K562 (cell line): ENCODE data around the gene NKAIN4. TPM values are rescaled to one million over a fixed set of nuclear protein-coding genes. Genes with fewer than 3 reads are reported as not detected.
A peak's percentile ranks its signal among the peaks of the same experiment; 100 is the strongest.

Experiments used
- ARHGAP35 ChIP-seq: fragments of 450-650 bp; IDR thresholded peaks from 2 replicates; pipeline ENCODE4 v1.6.1; 2018; ENCODE audit not compliant: partially characterized antibody
- ARID1B ChIP-seq: fragments of 450-650 bp; IDR thresholded peaks from 2 replicates; pipeline ENCODE4 v1.6.1; 2016; ENCODE audit warnings: antibody characterized with exemption, mild to moderate bottlenecking, inconsistent platforms
- CTCF ChIP-seq, 3 experiments: IDR thresholded peaks in 2 of 3; conservative IDR thresholded peaks in 1 of 3; 2 replicates each; pipeline ENCODE4 v1.5.1; 2011 to 2012; ENCODE audit warnings: low read length in 3 of 3, mild to moderate bottlenecking in 3 of 3, control low read depth in 2 of 3, improper control_type of control experiment in 1 of 3, inconsistent platforms in 1 of 3, low read depth in 1 of 3, mixed read lengths in 1 of 3, moderate library complexity in 1 of 3; ENCODE audit not compliant: insufficient read depth in 2 of 3
- E2F1 ChIP-seq: sonication (generic); formaldehyde crosslinking; IDR thresholded peaks from 2 replicates; pipeline ENCODE4 v1.8.1; 2023; ENCODE audit warnings: mild to moderate bottlenecking, missing genetic modification reagents, moderate library complexity
- FIP1L1 ChIP-seq: fragments of 200-400 bp; formaldehyde crosslinking; IDR thresholded peaks from 2 replicates; pipeline ENCODE4 v1.6.1; 2018; ENCODE audit warnings: mild to moderate bottlenecking, low read depth, low read length; ENCODE audit not compliant: poor library complexity, severe bottlenecking
- HDAC1 ChIP-seq, 2 experiments: fragments of 450-650 bp; IDR thresholded peaks; 2 replicates each; pipeline ENCODE4 v1.6.1; 2016 to 2017; ENCODE audit warnings: inconsistent platforms in 1 of 2, mild to moderate bottlenecking in 1 of 2, moderate library complexity in 1 of 2
- HDAC8 ChIP-seq: fragments of 450-650 bp; IDR thresholded peaks from 2 replicates; pipeline ENCODE4 v1.6.1; 2016; ENCODE audit warnings: mild to moderate bottlenecking, missing genetic modification characterization, moderate library complexity, missing compliant biosample characterization
- HIVEP1 ChIP-seq: fragments of 250-450 bp; sonication (Bioruptor Pico); IDR thresholded peaks from 2 replicates; pipeline ENCODE4 v1.4.0; 2020; ENCODE audit warnings: mild to moderate bottlenecking
- POLR2AphosphoS5 ChIP-seq: IDR thresholded peaks from 2 replicates; pipeline ENCODE4 v1.6.1; 2011; ENCODE audit warnings: mild to moderate bottlenecking, low read depth, low read length, moderate library complexity; ENCODE audit not compliant: control insufficient read depth, insufficient read depth
- POLR2G ChIP-seq: fragments of 200-400 bp; formaldehyde crosslinking; IDR thresholded peaks from 2 replicates; pipeline ENCODE4 v1.6.1; 2017; ENCODE audit warnings: low read depth, mild to moderate bottlenecking, antibody characterized with exemption, low read length, moderate library complexity
- TCF3 ChIP-seq: sonication (generic); formaldehyde crosslinking; IDR thresholded peaks from 2 replicates; pipeline ENCODE4 v1.4.0; 2020; ENCODE audit warnings: mild to moderate bottlenecking, missing genetic modification reagents
- ZBTB40 ChIP-seq, 2 experiments: fragments of 450-650 bp in 1 of 2; sonication (generic) in 1 of 2; formaldehyde crosslinking in 1 of 2; IDR thresholded peaks; 2 replicates each; pipeline versions ENCODE4 v1.7.1 to v1.9.0; 2016 to 2022; ENCODE audit warnings: inconsistent platforms in 1 of 2, mild to moderate bottlenecking in 1 of 2, missing genetic modification reagents in 1 of 2
- ZBTB7A ChIP-seq: IDR thresholded peaks from 2 replicates; pipeline ENCODE4 v1.6.1; 2011; ENCODE audit warnings: low read depth, mild to moderate bottlenecking, low read length, moderate library complexity, borderline replicate concordance; ENCODE audit not compliant: control insufficient read depth
- polyA plus RNA-seq, 8 experiments: library from polyadenylated mRNA; depleted of rRNA in 4 of 8; stranded (reverse) in 5 of 8; unstranded in 3 of 8; fragments of >200 nt; fragmentation: Nextera tagmentation in 2 of 8; fragmentation: Illumina TruSeq in 1 of 8; extraction: Ambion mirVana in 2 of 8; extraction: Trizol in 1 of 8; gene quantifications; 2 replicates each; pipeline versions ENCODE4 v1.2.1 to v1.2.3, GENCODE V29; 2011 to 2014; ENCODE audit warnings: inconsistent platforms in 1 of 8, missing spikeins in 1 of 8
- total RNA-seq, 7 experiments: library from RNA; depleted of rRNA in 6 of 7; stranded (reverse); fragments of >200 nt in 6 of 7; fragmentation: Illumina TruSeq in 2 of 7; extraction: Trizol in 2 of 7; gene quantifications; 2 replicates each; pipeline versions ENCODE4 v1.2.1 to v1.2.3, GENCODE V29; 2011 to 2021; ENCODE audit warnings: low replicate concordance in 1 of 7

NKAIN4 gene
- total and polyA plus RNA-seq, 9 of the 15 experiments (the other 6 are each of a cell fraction or from before 2014, with no cell fraction given), result not detected

GRCh38 chr20:63216041-63216848, 38.0 kb downstream of the NKAIN4 start, which contains the start of gene YTHDF1 (continued):
- TF ChIP-seq ZBTB40 (IDR thresholded peaks at IDR 0.05), result peak; percentile 52
- no peak for TF ChIP-seq ZBTB40 (CRISPR knock-in tag; IDR thresholded peaks at IDR 0.05)
- peak; percentile 30; the same call in 1 of the 2 replicates for TF ChIP-seq POLR2AphosphoS5
- peak; percentile 93 for TF ChIP-seq E2F1 (CRISPR knock-in tag)
- TF ChIP-seq ZBTB7A, result peak; percentile 43; the same call in 1 of the 2 replicates
- no peak for TF ChIP-seq ARHGAP35
- no peak for TF ChIP-seq CTCF (IDR thresholded peaks at IDR 0.05 in 2 of 3, conservative IDR thresholded peaks at IDR 0.05 in 1 of 3; ENCODE audit: insufficient read depth in 2 of 3, low read depth in 1 of 3, low read length in 3 of 3)
- peak; percentile 86 for TF ChIP-seq POLR2G
- 0 out of 2 replicates have a peak, but pooled peaks have one; percentile 50 for TF ChIP-seq HIVEP1 (CRISPR knock-in tag)
- no peak for TF ChIP-seq HDAC8 (tag)
- no peak for TF ChIP-seq FIP1L1
- TF ChIP-seq TCF3 (CRISPR knock-in tag), result no peak; the same call in 1 of the 2 replicates
- peak in 1 of 2 experiments; percentile 65; a peak in 2 of 4 replicates for TF ChIP-seq HDAC1 (IDR thresholded peaks at IDR 0.05)
- peak; percentile 33; the same call in 1 of the 2 replicates for TF ChIP-seq ARID1B
